Neural progenitor cell (in vitro differentiated cells): ENCODE data around the gene JMJD4. TPM values are rescaled to one million over a fixed set of nuclear protein-coding genes. Genes with fewer than 3 reads are reported as not detected.

Experiments used
- DNase-seq: peaks from one replicate; pipeline ENCODE4 v3.0.0-alpha.2; 2016; ENCODE audit warnings: low spot score
- H2AFZ ChIP-seq: fragments of 200-600 bp; sonication (generic); replicated peaks from 2 replicates; pipeline ENCODE4 v1.6.1; 2016; ENCODE audit warnings: antibody characterized with exemption
- H3F3A ChIP-seq: fragments of 200-600 bp; sonication (generic); 2 replicates; pipeline ENCODE4 v1.6.1; 2016; ENCODE audit warnings: antibody characterized with exemption, low read depth
- H3K27ac ChIP-seq: fragments of 200-600 bp; sonication (generic); 2 replicates; pipeline ENCODE4 v1.5.1; 2016; ENCODE audit warnings: mild to moderate bottlenecking
- H3K27me3 ChIP-seq: fragments of 200-600 bp; sonication (generic); 2 replicates; pipeline ENCODE4 v1.6.1; 2016; ENCODE audit warnings: mild to moderate bottlenecking, moderate library complexity
- H3K36me3 ChIP-seq: fragments of 200-600 bp; sonication (generic); 2 replicates; pipeline ENCODE4 v1.5.1; 2016
- H3K4me1 ChIP-seq: fragments of 200-600 bp; sonication (generic); 2 replicates; pipeline ENCODE4 v1.6.1; 2016; ENCODE audit warnings: mixed run types
- H3K4me2 ChIP-seq: fragments of 200-600 bp; sonication (generic); 2 replicates; pipeline ENCODE4 v1.6.1; 2016
- H3K4me3 ChIP-seq: fragments of 200-600 bp; sonication (generic); 2 replicates; pipeline ENCODE4 v1.5.1; 2016
- H3K79me2 ChIP-seq: fragments of 200-600 bp; sonication (generic); 2 replicates; pipeline ENCODE4 v1.6.1; 2016; ENCODE audit warnings: low read depth
- H3K9ac ChIP-seq: fragments of 200-600 bp; sonication (generic); 2 replicates; pipeline ENCODE4 v1.6.1; 2016
- H3K9me3 ChIP-seq: fragments of 200-600 bp; sonication (generic); 2 replicates; pipeline ENCODE4 v1.5.1; 2016; ENCODE audit warnings: low read depth
- H4K20me1 ChIP-seq: fragments of 200-600 bp; sonication (generic); 2 replicates; pipeline ENCODE4 v1.6.1; 2016; ENCODE audit warnings: low read depth
- H3K27ac Mint-ChIP-seq: 3 replicates; pipeline ENCODE4 v1.8.0; 2021; ENCODE audit warnings: mixed read lengths
- H3K27me3 Mint-ChIP-seq: 2 replicates; pipeline ENCODE4 v1.8.0; 2022; ENCODE audit warnings: low read depth, mild to moderate bottlenecking, inconsistent platforms, moderate library complexity, mixed read lengths; ENCODE audit not compliant: insufficient read depth
- H3K36me3 Mint-ChIP-seq: 3 replicates; pipeline ENCODE4 v1.8.0; 2021; ENCODE audit warnings: mixed read lengths
- H3K4me1 Mint-ChIP-seq: 3 replicates; pipeline ENCODE4 v1.8.0; 2021; ENCODE audit warnings: mixed read lengths
- H3K4me3 Mint-ChIP-seq: 3 replicates; pipeline ENCODE4 v1.8.0; 2021; ENCODE audit warnings: mild to moderate bottlenecking, moderate library complexity, mixed read lengths
- H3K9me3 Mint-ChIP-seq: 3 replicates; pipeline ENCODE4 v1.8.0; 2020; ENCODE audit warnings: mixed read lengths
- CTCF ChIP-seq: fragments of 200-600 bp; sonication (generic); IDR thresholded peaks from 2 replicates; pipeline ENCODE4 v1.5.1; 2017; ENCODE audit warnings: antibody characterized with exemption, mild to moderate bottlenecking
- EZH2 ChIP-seq: fragments of 200-600 bp; sonication (generic); IDR thresholded peaks from 2 replicates; pipeline ENCODE4 v1.6.1; 2017; ENCODE audit warnings: antibody characterized with exemption, mild to moderate bottlenecking, moderate library complexity
- EZH2phosphoT487 ChIP-seq: fragments of 200-600 bp; sonication (generic); IDR thresholded peaks from 2 replicates; pipeline ENCODE4 v1.6.1; 2017; ENCODE audit warnings: antibody characterized with exemption
- total RNA-seq: library from RNA; depleted of rRNA; stranded (reverse); fragments of >200 nt; gene quantifications from 2 replicates; pipeline ENCODE4 v1.2.3, GENCODE V29; 2015; ENCODE audit warnings: low replicate concordance

JMJD4 gene
- total RNA-seq, 1 donor from 2014 or later: 7.5 TPM

GRCh38 chr1:227738820-227739219, 3.7 kb upstream of the JMJD4 start:
- H3K36me3 ChIP-seq: no peaks in the 10 kb centered on the region
- H2AFZ ChIP-seq: no peak overlapping the region
- H3K79me2 ChIP-seq: peaks cover 97% of the 10 kb centered on the region
- H3K4me3 Mint-ChIP-seq: no peak overlapping the region
- H3K9me3 ChIP-seq: no peaks in the 10 kb centered on the region
- H3K27ac Mint-ChIP-seq: no peak overlapping the region
- H4K20me1 ChIP-seq: peaks cover 62% of the 10 kb centered on the region
- H3K9me3 Mint-ChIP-seq: no peaks in the 10 kb centered on the region
- H3K4me2 ChIP-seq: no peak overlapping the region
- DNase-seq: no peak
- peaks cover 5% of the 10 kb centered on the region for H3K4me1 ChIP-seq
- H3K9ac ChIP-seq: no peak overlapping the region
- H3K27ac ChIP-seq: no peak overlapping the region
- TF ChIP-seq EZH2 (no peak), CTCF (no peak), EZH2phosphoT487 (no peak)
- peaks cover 16% of the 10 kb centered on the region for H3K4me1 Mint-ChIP-seq
- peaks cover 4% of the 10 kb centered on the region for H3K36me3 Mint-ChIP-seq
- H3K27me3 ChIP-seq: no peaks in the 10 kb centered on the region
- peaks cover 11% of the 10 kb centered on the region for H3K27me3 Mint-ChIP-seq
- no peaks in the 10 kb centered on the region for H3F3A ChIP-seq
- H3K4me3 ChIP-seq: no peak overlapping the region

DNA sequence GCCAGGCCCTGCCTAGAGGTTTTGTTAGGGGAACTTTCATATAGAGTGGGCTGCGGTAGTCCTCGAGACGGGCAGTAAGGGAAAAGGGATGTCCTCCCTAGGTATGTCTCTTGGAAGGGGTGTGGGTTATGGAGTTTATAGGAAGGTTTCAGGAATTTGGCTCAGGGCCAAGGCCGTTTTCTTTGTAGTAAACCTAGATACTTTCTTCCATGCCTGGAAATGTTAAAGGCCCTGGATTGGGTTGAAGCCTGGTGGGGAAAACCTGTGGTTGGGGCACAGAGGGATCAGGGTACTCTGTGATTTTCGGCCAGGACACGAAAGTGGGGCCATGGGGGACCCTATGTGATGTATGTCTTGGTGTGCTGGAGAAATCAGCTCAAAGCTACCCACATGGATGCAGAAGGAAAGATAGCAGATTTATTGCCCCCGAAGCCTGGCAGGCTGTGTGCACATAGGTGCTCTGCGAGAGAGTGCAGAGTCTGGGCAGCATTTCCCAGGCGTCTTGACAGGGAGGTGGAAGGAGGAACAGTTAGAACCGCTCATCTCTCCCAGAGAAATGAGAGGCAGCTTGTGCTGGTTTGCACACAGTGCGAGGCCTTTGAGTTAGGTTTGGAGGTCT, 1.8 kb upstream of the JMJD4 start:
- peaks cover 49% of the 10 kb centered on the region for H4K20me1 ChIP-seq
- H3K4me2 ChIP-seq: peak overlapping the region; percentile 99
- H3K79me2 ChIP-seq: peaks cover 82% of the 10 kb centered on the region

DNA sequence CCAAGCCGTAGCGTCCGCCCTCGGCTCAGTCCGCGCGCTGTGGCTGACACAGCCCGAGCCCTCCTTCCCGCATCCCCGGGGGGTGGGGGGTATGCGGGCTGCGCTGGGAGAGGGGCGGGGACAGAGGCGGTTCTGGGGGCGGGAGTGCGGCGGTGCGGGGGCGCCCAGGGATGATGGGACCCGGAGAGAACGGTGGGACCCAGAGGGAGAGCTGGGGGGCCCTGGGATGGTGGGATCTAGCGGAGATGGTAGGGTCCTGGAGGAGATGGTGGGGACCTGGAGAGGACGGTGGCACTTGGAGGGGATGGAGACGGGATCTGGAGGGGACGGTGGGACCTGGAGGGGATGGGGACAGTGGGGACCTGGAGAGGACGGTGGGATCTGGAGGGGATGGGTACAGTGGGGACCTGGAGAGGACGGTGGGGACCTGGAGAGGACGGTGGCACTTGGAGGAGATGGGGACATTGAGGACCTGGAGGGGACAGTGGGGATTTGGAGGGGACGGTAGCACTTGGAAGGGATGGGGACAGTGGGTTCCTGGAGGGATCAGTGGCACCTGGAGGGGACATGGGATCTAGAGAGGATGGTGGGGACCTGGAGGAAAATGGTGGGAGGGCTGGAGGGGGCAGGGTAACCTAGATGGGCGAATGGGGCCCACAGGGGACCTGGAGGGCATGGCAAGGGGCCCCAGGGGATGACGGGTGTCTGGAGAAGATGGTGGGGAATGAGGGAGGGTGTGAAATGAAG, 610 bp upstream of the JMJD4 start:
- Mint-ChIP-seq H3K27me3 (peaks cover 4% of the 10 kb centered on the region), H3K27ac (peak overlapping the region; percentile 93), H3K4me3 (peak overlapping the region; percentile 95), H3K36me3 (peaks cover 4% of the 10 kb centered on the region), H3K9me3 (no peaks in the 10 kb centered on the region), H3K4me1 (peaks cover 17% of the 10 kb centered on the region)
- Histone ChIP-seq H3K27me3 (no peaks in the 10 kb centered on the region), H3K9me3 (no peaks in the 10 kb centered on the region), H3K9ac (peak overlapping the region; percentile 87), H4K20me1 (peaks cover 40% of the 10 kb centered on the region), H3K4me1 (peaks cover 7% of the 10 kb centered on the region), H2AFZ (peak overlapping the region; percentile 92), H3K36me3 (no peaks in the 10 kb centered on the region), H3K79me2 (peaks cover 71% of the 10 kb centered on the region), H3K27ac (no peak overlapping the region), H3K4me3 (peak overlapping the region; percentile 98), H3F3A (peaks cover 4% of the 10 kb centered on the region), H3K4me2 (peak overlapping the region; percentile 99)
- no peak for DNase-seq
- TF ChIP-seq CTCF: no peak

More for the DNA sequence above, 1.8 kb upstream of the JMJD4 start:
- Histone ChIP-seq H3K36me3 (no peaks in the 10 kb centered on the region), H3K9ac (no peak overlapping the region), H3K27me3 (no peaks in the 10 kb centered on the region), H3K4me1 (peaks cover 7% of the 10 kb centered on the region), H3K27ac (no peak overlapping the region), H3K9me3 (no peaks in the 10 kb centered on the region), H2AFZ (no peak overlapping the region), H3F3A (no peaks in the 10 kb centered on the region), H3K4me3 (no peak overlapping the region)
- Mint-ChIP-seq H3K27me3 (peaks cover 11% of the 10 kb centered on the region), H3K9me3 (no peaks in the 10 kb centered on the region), H3K27ac (no peak overlapping the region), H3K36me3 (peaks cover 4% of the 10 kb centered on the region), H3K4me3 (peak overlapping the region; percentile 76), H3K4me1 (peaks cover 21% of the 10 kb centered on the region)
- no peak for TF ChIP-seq EZH2phosphoT487
- no peak for TF ChIP-seq CTCF
- no peak for TF ChIP-seq EZH2
- DNase-seq: no peak
